MM.1S (cell line): ENCODE results near the gene ARAP2.

ENCODE experiments used
- EZH2 ChIP-seq: fragments of 300-600 bp; sonication (generic); optimal IDR thresholded peaks from 2 replicates; pipeline ENCODE3; 2017; ENCODE audit warnings: low read depth, mild to moderate bottlenecking, antibody characterized with exemption, low read length, mixed read lengths
- EZH2phosphoT487 ChIP-seq: fragments of 300-600 bp; sonication (generic); IDR thresholded peaks from 2 replicates; pipeline ENCODE4 v1.6.1; 2018; ENCODE audit warnings: antibody characterized with exemption, low read length
- TF ChIP-seq, protein P1 (sequence below): fragments of 300-600 bp; sonication (generic); IDR thresholded peaks from 2 replicates; pipeline ENCODE4 v1.5.1; 2016; ENCODE audit warnings: antibody characterized with exemption, low read length, mixed read lengths

DNA sequence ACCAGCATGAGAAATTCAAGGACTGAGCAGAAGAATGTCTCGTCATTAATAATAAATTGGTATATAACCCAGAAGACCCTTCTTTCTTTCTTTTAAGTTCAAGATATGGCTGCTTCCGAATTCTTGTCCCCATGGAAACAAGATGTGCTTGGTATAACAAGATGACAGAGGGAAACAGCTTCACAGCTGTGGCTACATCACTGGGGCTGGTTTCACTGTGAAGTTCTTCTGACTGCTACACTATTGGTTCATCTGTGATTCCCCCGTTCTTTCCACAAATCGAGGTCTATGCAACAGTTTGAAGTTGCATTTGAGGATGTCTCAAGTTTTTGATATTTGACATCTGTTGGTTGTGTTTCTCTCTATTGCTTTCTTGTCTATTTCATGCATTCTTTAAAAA lies 24.8 kb upstream of the ARAP2 start:
- TF ChIP-seq, protein P1, sequence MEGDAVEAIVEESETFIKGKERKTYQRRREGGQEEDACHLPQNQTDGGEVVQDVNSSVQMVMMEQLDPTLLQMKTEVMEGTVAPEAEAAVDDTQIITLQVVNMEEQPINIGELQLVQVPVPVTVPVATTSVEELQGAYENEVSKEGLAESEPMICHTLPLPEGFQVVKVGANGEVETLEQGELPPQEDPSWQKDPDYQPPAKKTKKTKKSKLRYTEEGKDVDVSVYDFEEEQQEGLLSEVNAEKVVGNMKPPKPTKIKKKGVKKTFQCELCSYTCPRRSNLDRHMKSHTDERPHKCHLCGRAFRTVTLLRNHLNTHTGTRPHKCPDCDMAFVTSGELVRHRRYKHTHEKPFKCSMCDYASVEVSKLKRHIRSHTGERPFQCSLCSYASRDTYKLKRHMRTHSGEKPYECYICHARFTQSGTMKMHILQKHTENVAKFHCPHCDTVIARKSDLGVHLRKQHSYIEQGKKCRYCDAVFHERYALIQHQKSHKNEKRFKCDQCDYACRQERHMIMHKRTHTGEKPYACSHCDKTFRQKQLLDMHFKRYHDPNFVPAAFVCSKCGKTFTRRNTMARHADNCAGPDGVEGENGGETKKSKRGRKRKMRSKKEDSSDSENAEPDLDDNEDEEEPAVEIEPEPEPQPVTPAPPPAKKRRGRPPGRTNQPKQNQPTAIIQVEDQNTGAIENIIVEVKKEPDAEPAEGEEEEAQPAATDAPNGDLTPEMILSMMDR = no peak
- TF ChIP-seq EZH2phosphoT487 = no peak
- TF ChIP-seq EZH2 = no peak
